Endothelial cell of umbilical vein (primary cell): ENCODE data around the gene BUB1B.

Experiments
- POLR2A ChIP-seq: IDR thresholded peaks from 2 replicates; pipeline ENCODE4 v1.6.1; 2012; ENCODE audit warnings: low read depth, mild to moderate bottlenecking, control low read depth, low read length
- POLR2AphosphoS5 ChIP-seq: IDR thresholded peaks from 2 replicates; pipeline ENCODE4 v1.6.1; 2012; ENCODE audit warnings: low read depth, mild to moderate bottlenecking, control low read depth, low read length, moderate library complexity; ENCODE audit not compliant: insufficient read depth
- TF ChIP-seq, protein P1 (sequence below), 2 donors: IDR thresholded peaks; 1 replicate in 1 of 2; 2 replicates in 1 of 2; pipeline ENCODE4 v1.5.1; 2011; ENCODE audit warnings: low read length in 2 of 2, mild to moderate bottlenecking in 2 of 2, moderate library complexity in 2 of 2, control low read depth in 1 of 2, inconsistent platforms in 1 of 2, low read depth in 1 of 2; ENCODE audit not compliant: insufficient read depth in 1 of 2; ENCODE audit errors: extremely low read depth in 1 of 2

- TF ChIP-seq, protein P1, sequence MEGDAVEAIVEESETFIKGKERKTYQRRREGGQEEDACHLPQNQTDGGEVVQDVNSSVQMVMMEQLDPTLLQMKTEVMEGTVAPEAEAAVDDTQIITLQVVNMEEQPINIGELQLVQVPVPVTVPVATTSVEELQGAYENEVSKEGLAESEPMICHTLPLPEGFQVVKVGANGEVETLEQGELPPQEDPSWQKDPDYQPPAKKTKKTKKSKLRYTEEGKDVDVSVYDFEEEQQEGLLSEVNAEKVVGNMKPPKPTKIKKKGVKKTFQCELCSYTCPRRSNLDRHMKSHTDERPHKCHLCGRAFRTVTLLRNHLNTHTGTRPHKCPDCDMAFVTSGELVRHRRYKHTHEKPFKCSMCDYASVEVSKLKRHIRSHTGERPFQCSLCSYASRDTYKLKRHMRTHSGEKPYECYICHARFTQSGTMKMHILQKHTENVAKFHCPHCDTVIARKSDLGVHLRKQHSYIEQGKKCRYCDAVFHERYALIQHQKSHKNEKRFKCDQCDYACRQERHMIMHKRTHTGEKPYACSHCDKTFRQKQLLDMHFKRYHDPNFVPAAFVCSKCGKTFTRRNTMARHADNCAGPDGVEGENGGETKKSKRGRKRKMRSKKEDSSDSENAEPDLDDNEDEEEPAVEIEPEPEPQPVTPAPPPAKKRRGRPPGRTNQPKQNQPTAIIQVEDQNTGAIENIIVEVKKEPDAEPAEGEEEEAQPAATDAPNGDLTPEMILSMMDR (IDR thresholded peaks at IDR 0.05; ENCODE audit: extremely low read depth in 1 of 2, insufficient read depth in 1 of 2, low read depth in 1 of 2, low read length in 2 of 2): no peak
- TF ChIP-seq POLR2A: no peak
- TF ChIP-seq POLR2AphosphoS5: no peak
These were observed 29.9 kb upstream of the BUB1B start for GRCh38 chr15:40130799-40131502.
